Esophagus muscularis mucosa (tissue), 4 donors: Measurements from ENCODE around the gene PRDX5. TPM values are rescaled to one million over a fixed set of nuclear protein-coding genes. Genes with fewer than 3 reads are reported as not detected.

Source experiments
- DNase-seq: peaks from one replicate; pipeline ENCODE4 v3.0.0-alpha.2; 2017; ENCODE audit errors: extremely low spot score
- H3K27ac ChIP-seq, 4 donors: fragments of 200-600 bp; sonication (generic); replicated peaks in 1 of 4; 1 replicate in 3 of 4; 2 replicates in 1 of 4; pipeline ENCODE4 v1.5.1; 2016 to 2019; ENCODE audit warnings: mild to moderate bottlenecking in 1 of 4
- H3K27me3 ChIP-seq, 4 donors: fragments of 200-600 bp; sonication (generic); one replicate each; pipeline versions ENCODE4 v1.5.1 to v1.6.0; 2016 to 2019
- H3K36me3 ChIP-seq, 4 donors: fragments of 200-600 bp; sonication (generic); one replicate each; pipeline ENCODE4 v1.5.1; 2016 to 2019
- H3K4me1 ChIP-seq, 4 donors: fragments of 200-600 bp; sonication (generic); one replicate each; pipeline ENCODE4 v1.5.1; 2016 to 2019
- H3K4me3 ChIP-seq, 4 donors: fragments of 200-600 bp; sonication (generic); 1 replicate in 2 of 4; 2 replicates in 2 of 4; pipeline ENCODE4 v1.5.1; 2016 to 2019; ENCODE audit warnings: mild to moderate bottlenecking in 4 of 4, moderate library complexity in 1 of 4
- H3K9me3 ChIP-seq, 4 donors: fragments of 200-600 bp; sonication (generic); 1 replicate in 3 of 4; 2 replicates in 1 of 4; pipeline ENCODE4 v1.5.1; 2016 to 2019
- EP300 ChIP-seq: sonication (generic); formaldehyde crosslinking; IDR thresholded peaks from one replicate; pipeline ENCODE4 v1.6.1; 2017; ENCODE audit warnings: antibody characterized with exemption
- POLR2A ChIP-seq: fragments of 450-650 bp; IDR thresholded peaks from one replicate; pipeline ENCODE4 v1.6.1; 2017; ENCODE audit warnings: antibody characterized with exemption, moderate library complexity, mild to moderate bottlenecking, low read depth
- POLR2AphosphoS5 ChIP-seq, 2 donors: sonication (generic); formaldehyde crosslinking; IDR thresholded peaks; one replicate each; pipeline ENCODE4 v1.6.1; 2017; ENCODE audit warnings: antibody characterized with exemption in 2 of 2
- WGBS: methylation state at CpG from one replicate; pipeline ENCODE4 v1.1.5; 2018; 5-methylcytosine and 5-hydroxymethylcytosine counted together
- intact Hi-C: fragments of 100-400 bp; cut with DNase I; formaldehyde crosslinking; loops from one replicate; pipeline ENCODE4 v1.15.1; 2023
- total RNA-seq, 4 donors: library from RNA; depleted of rRNA; stranded (reverse); fragments of >200 nt; gene quantifications; one replicate each; pipeline versions ENCODE4 v1.1.0 to v1.2.1, GENCODE V29; 2016
- TF ChIP-seq, protein P1 (sequence below), 3 experiments: fragments of 200-600 bp in 2 of 3; fragments of 450-650 bp in 1 of 3; sonication (generic) in 2 of 3; IDR thresholded peaks; one replicate each; pipeline ENCODE4 v1.5.1; 2017 to 2019; ENCODE audit warnings: antibody characterized with exemption in 3 of 3, mild to moderate bottlenecking in 2 of 3, moderate library complexity in 1 of 3

Gene PRDX5
- 100 to 1,000 TPM; 144 to 178 (median 155) TPM for total RNA-seq

DNA sequence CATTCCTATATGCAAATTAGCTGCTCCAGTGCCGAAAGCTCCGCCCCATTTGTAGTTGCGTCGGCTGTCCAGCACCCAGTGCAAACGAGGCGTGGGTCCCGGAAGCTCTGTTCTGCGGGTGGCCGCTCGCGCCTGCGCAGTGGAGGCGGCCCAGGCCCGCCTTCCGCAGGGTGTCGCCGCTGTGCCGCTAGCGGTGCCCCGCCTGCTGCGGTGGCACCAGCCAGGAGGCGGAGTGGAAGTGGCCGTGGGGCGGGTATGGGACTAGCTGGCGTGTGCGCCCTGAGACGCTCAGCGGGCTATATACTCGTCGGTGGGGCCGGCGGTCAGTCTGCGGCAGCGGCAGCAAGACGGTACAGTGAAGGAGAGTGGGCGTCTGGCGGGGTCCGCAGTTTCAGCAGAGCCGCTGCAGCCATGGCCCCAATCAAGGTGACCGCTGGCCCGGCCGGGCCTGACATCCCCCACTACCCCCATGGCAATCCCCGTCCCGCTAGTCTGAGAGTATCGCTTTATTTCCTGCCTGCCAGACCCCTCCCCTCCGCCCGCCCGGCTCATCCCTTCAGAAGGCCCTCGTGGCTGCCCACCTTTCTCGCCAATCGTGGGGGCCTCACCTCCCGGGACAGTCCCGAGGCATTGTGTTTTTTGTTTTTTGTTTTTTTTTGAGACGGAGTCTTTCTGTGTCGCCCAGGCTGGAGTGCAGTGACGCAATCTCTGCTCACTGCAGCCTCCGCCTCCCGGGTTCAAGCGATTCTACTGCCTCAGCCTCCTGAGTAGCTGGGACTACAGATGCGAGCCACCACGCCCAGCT, at the start of gene PRDX5:
Gene PRDX5 (plus strand): TSS at position 161 of the 805 bp plus-strand sequence. CDS start 95 bp downstream, at position 256.
- DNase-seq: peak; percentile 99
- TF ChIP-seq POLR2AphosphoS5 (IDR thresholded peaks at IDR 0.05) (peak; percentile 94 to 95), POLR2A (peak; percentile 82), EP300 (no peak)
- TF ChIP-seq, protein P1, sequence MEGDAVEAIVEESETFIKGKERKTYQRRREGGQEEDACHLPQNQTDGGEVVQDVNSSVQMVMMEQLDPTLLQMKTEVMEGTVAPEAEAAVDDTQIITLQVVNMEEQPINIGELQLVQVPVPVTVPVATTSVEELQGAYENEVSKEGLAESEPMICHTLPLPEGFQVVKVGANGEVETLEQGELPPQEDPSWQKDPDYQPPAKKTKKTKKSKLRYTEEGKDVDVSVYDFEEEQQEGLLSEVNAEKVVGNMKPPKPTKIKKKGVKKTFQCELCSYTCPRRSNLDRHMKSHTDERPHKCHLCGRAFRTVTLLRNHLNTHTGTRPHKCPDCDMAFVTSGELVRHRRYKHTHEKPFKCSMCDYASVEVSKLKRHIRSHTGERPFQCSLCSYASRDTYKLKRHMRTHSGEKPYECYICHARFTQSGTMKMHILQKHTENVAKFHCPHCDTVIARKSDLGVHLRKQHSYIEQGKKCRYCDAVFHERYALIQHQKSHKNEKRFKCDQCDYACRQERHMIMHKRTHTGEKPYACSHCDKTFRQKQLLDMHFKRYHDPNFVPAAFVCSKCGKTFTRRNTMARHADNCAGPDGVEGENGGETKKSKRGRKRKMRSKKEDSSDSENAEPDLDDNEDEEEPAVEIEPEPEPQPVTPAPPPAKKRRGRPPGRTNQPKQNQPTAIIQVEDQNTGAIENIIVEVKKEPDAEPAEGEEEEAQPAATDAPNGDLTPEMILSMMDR (IDR thresholded peaks at IDR 0.05): peak; percentile 35 to 74 (median 44)
- Histone ChIP-seq H3K27ac (peak within 1 kb of the TSS; percentile 94 to 99 (median 96)), H3K4me3 (peak within 1 kb of the TSS; percentile 79 to 95 (median 82)), H3K9me3 (no peaks in the 10 kb centered on the region), H3K36me3 (peaks cover 18 to 61% (median 59%) of the 10 kb centered on the region in 4 donors), H3K27me3 (no peaks in the 10 kb centered on the region), H3K4me1 (peaks cover 23 to 49% (median 34%) of the 10 kb centered on the region in 4 donors)
- intact Hi-C loops: no loop called here
- WGBS: 0% methylated on average over 24 of the region's 61 CpGs

DNA sequence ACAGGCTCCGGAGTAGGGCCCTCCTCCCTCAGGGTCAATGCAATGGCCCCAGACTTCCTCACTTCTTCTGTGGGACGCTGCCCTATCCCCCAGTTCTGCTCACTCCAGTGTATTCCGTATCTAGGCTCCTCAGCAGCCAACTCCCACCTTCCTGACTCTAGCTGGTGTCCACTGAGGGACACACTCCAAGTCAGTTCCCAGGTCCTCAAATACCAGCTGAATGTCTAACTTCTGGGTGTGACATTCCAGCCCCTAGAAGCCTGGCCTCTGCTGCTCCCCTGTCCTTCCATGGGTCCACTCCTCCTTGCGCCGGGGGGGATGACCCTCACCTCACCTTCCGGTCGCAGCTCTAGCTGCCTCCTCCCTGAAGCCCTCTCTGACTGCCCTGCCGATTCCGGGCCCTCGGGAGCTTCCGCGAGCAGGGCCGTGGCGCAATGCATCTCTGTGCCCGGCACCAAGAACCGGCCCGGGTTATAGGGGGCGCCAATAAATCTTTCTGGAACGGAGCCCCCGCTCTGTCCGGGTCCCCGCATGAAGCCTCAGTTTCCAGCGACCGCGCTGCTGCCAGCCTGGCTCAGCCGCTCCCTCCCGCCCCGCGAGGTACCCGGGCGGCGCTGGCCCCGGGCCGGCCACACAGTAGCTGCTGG, 48.9 kb upstream of the PRDX5 start:
- Histone ChIP-seq H3K27me3 (no peaks in the 10 kb centered on the region), H3K27ac (peak overlapping the region; percentile 91 to 98 (median 96)), H3K9me3 (no peaks in the 10 kb centered on the region), H3K4me3 (peak overlapping the region; percentile 70 to 81 (median 78)), H3K4me1 (peaks cover 34 to 37% (median 36%) of the 10 kb centered on the region in 4 donors), H3K36me3 (peaks cover 8 to 36% (median 34%) of the 10 kb centered on the region in 4 donors)
- no peak for DNase-seq
- 4% methylated on average over 5 of the region's 34 CpGs for WGBS
- TF ChIP-seq POLR2A: no peak
- peak in 1 of 2 donors; percentile 45 for TF ChIP-seq POLR2AphosphoS5 (IDR thresholded peaks at IDR 0.05)
- no peak for TF ChIP-seq EP300
- intact Hi-C loops: loop anchor here (5.0 kb wide), 1 partner anchor 33 kb away; the partner anchor contains the start of gene CATSPERZ

DNA sequence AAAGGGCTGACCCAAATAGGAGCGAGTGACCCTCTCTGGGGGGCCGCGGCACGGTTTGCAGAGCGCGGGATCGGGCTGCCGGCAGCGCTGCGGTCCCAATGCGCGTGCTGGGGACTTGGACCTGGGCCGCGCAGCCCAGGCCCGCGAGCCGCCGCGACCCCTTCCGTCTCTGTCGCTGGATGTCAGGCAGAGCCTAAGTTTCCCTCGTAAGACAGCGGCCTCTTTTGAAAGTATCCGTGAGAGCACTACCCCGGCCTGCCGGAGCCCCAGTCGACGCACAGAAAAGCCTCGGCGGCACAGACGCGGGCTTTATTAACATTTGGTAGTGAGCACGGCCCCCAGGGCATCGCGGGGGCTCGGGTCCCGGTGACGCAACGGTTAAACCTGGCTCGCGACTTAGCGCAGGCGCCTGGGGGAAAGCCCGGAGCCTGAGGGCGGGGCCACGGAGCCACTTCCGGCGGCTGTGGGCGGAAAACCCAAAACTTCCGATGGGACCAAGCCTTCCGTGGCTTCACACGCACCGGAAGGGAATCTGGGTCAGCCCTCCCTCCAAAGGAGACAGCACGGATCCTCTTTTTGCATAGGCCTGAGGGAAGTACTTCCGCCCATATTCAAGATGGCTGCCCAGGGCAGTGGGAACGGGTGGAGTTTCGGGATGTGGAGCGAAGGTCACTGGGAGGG, 48.2 kb upstream of the PRDX5 start:
- H3K27me3 ChIP-seq: no peaks in the 10 kb centered on the region
- peaks cover 1 to 29% (median 27%) of the 10 kb centered on the region in 4 donors for H3K36me3 ChIP-seq
- H3K4me3 ChIP-seq: peak overlapping the region; percentile 70 to 81 (median 78)
- peaks cover 34 to 37% (median 36%) of the 10 kb centered on the region in 4 donors for H3K4me1 ChIP-seq
- intact Hi-C loops: loop anchor here (5.0 kb wide), 1 partner anchor 33 kb away; the partner anchor contains the start of gene CATSPERZ
- H3K9me3 ChIP-seq: no peaks in the 10 kb centered on the region
- TF ChIP-seq POLR2A (peak; percentile 4), POLR2AphosphoS5 (IDR thresholded peaks at IDR 0.05) (peak in 1 of 2 donors; percentile 96), EP300 (no peak)
- TF ChIP-seq, protein P1 (IDR thresholded peaks at IDR 0.05): peak in 1 of 3 experiments; percentile 35
- WGBS: 2% methylated on average over 26 of the region's 58 CpGs
- peak overlapping the region; percentile 91 to 98 (median 96) for H3K27ac ChIP-seq
- peak; percentile 99 for DNase-seq

DNA sequence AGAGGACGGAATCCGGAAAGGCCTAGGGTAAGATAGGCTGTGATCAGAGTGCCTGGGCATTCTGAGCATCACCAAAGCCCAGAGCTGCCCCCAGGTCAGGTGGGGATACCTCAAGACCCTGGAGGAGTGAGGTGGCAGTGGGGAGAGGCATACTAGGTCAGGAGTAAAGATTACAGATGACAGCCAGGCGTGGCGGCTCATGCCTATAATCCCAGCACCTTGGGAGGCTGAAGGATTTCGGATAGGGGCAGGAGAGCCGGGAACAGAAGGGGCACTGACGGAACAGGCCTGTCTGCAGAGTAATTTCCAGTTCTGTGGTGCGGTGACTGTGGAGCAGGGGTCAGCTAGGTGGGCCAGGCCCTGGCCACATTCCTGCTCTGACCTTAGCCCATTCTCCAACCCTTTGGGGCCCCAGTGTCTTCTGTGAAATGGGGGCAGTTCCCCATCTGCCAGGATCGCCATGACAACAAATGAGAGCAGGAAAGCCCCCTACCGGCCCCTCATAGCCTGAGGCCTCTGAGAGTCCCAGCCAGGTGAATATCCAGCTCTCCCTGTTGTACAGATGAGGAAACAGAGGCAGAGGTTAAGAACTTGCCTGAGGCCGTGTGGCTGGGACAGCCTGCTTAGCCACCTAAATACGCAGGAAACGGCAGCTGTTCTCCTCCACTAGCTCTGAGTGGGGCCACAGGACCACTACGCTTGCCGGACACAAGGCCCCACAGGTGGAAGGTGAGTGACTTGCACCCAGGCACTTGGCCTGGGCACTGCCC, 42.7 kb upstream of the PRDX5 start:
- 89% methylated on average over 13 of the region's 15 CpGs for WGBS
- H3K27me3 ChIP-seq: no peaks in the 10 kb centered on the region
- DNase-seq: no peak
- H3K9me3 ChIP-seq: no peaks in the 10 kb centered on the region
- TF ChIP-seq POLR2AphosphoS5 (IDR thresholded peaks at IDR 0.05): no peak
- TF ChIP-seq, protein P1 (IDR thresholded peaks at IDR 0.05): no peak
- TF ChIP-seq EP300: no peak
- no peak for TF ChIP-seq POLR2A
- H3K4me1 ChIP-seq: peaks cover 11 to 15% (median 13%) of the 10 kb centered on the region in 4 donors
- H3K4me3 ChIP-seq: no peak overlapping the region
- peaks cover 4 to 46% (median 37%) of the 10 kb centered on the region in 4 donors for H3K36me3 ChIP-seq
- H3K27ac ChIP-seq: no peak overlapping the region
- intact Hi-C loops: no loop called here
